GM12878 (cell line): ENCODE measurements around the gene TADA2A. TPM values are rescaled to one million over a fixed set of nuclear protein-coding genes. Genes with fewer than 3 reads are reported as not detected.

Source experiments
- ATAC-seq: fragments of 200-7000 bp; cut with Tn5 transposase; 3 replicates; pipeline ENCODE4 v1.9.1; 2020; ENCODE audit warnings: mild to moderate bottlenecking, moderate library complexity
- BruUV-seq: library from RNA; stranded (reverse); fragments of 400-500 nt; replicated peaks from 2 replicates; lab custom pipeline; 2021; lab: Mats Ljungman, UMichigan
- CTCF ChIA-PET: fragments of 300-600 bp; sonication (Branson Sonifier 250); formaldehyde crosslinking; extraction: SDS; loops from one replicate; lab custom pipeline; 2021; ENCODE audit warnings: inconsistent platforms; lab: Yijun Ruan, JAX
- POLR2A ChIA-PET: fragments of 350-600 bp; formaldehyde crosslinking; extraction: SDS; loops from one replicate; lab custom pipeline; 2021; ENCODE audit warnings: inconsistent platforms; lab: Charles Lee
- RAD21 ChIA-PET: fragments of 300-600 bp; sonication (Branson Sonifier 250); formaldehyde crosslinking; loops from one replicate; lab custom pipeline; 2023; ENCODE audit warnings: antibody characterized with exemption; ENCODE audit not compliant: unreplicated experiment; lab: Charles Lee
- SMC1A ChIA-PET: fragments of 300-600 bp; sonication (Branson Sonifier 250); formaldehyde crosslinking; loops from one replicate; lab custom pipeline; 2023; ENCODE audit not compliant: unreplicated experiment, uncharacterized antibody; lab: Charles Lee
- DNase-seq: peaks from one replicate; pipeline ENCODE4 v3.0.0-alpha.2; 2011; ENCODE audit warnings: low read depth, low spot score
- FAIRE-seq: peaks from 3 replicates; lab custom pipeline; 2011; peaks lifted over from hg19 to GRCh38; lab: Jason Lieb, UNC
- H2AFZ ChIP-seq: 2 replicates; pipeline ENCODE4 v1.6.0; 2011; ENCODE audit warnings: low read depth, low read length, control low read depth; ENCODE audit not compliant: control insufficient read depth
- H3K27ac ChIP-seq: 2 replicates; pipeline ENCODE4 v1.5.1; 2011; ENCODE audit warnings: control low read depth; ENCODE audit not compliant: control insufficient read depth, insufficient read depth
- H3K27me3 ChIP-seq, 2 experiments: replicated peaks in 1 of 2; 2 replicates each; pipeline versions ENCODE4 v1.6.0 to v1.6.1; 2011; ENCODE audit warnings: low read length in 1 of 2; ENCODE audit not compliant: control insufficient read depth in 2 of 2, insufficient read depth in 2 of 2
- H3K36me3 ChIP-seq, 2 experiments: 2 replicates each; pipeline ENCODE4 v1.5.1; 2011; ENCODE audit warnings: low read length in 1 of 2; ENCODE audit not compliant: control insufficient read depth in 2 of 2, insufficient read depth in 2 of 2
- H3K4me1 ChIP-seq: 2 replicates; pipeline ENCODE4 v1.6.1; 2011; ENCODE audit warnings: mild to moderate bottlenecking, low read length, moderate library complexity, mixed read lengths; ENCODE audit not compliant: control insufficient read depth, insufficient read depth
- H3K4me2 ChIP-seq: 2 replicates; pipeline ENCODE4 v1.6.0; 2011; ENCODE audit warnings: control low read depth; ENCODE audit not compliant: control insufficient read depth, insufficient read depth
- H3K4me3 ChIP-seq: fragments of 200-600 bp; sonication (generic); 2 replicates; pipeline ENCODE4 v1.5.1; 2016
- H3K79me2 ChIP-seq: 2 replicates; pipeline ENCODE4 v1.6.0; 2011; ENCODE audit warnings: low read length; ENCODE audit not compliant: control insufficient read depth, insufficient read depth
- H3K9ac ChIP-seq: 2 replicates; pipeline ENCODE4 v1.8.0; 2011; ENCODE audit warnings: low read length, control low read depth, mixed read lengths; ENCODE audit not compliant: control insufficient read depth, insufficient read depth
- H3K9me3 ChIP-seq: replicated peaks from 3 replicates; pipeline ENCODE4 v1.5.1; 2011; ENCODE audit warnings: mild to moderate bottlenecking, low read length; ENCODE audit not compliant: control insufficient read depth, insufficient read depth
- H4K20me1 ChIP-seq: 2 replicates; pipeline ENCODE4 v1.6.0; 2011; ENCODE audit not compliant: control insufficient read depth, insufficient read depth
- CBFB ChIP-seq: IDR thresholded peaks from 2 replicates; pipeline ENCODE4 v1.6.1; 2016; ENCODE audit warnings: antibody characterized with exemption, low read depth
- CHD1 ChIP-seq: IDR thresholded peaks from 2 replicates; pipeline ENCODE4 v1.6.1; 2012; ENCODE audit warnings: low read depth, low read length, improper control_type of control experiment
- CREB1 ChIP-seq: IDR thresholded peaks from 2 replicates; pipeline ENCODE4 v1.6.1; 2012; ENCODE audit warnings: low read depth, mild to moderate bottlenecking, inconsistent platforms
- CREM ChIP-seq: IDR thresholded peaks from 2 replicates; pipeline ENCODE4 v1.6.1; 2014; ENCODE audit warnings: antibody characterized with exemption, low read depth
- EP300 ChIP-seq, 2 experiments: fragments of 150-350 bp in 1 of 2; IDR thresholded peaks; 2 replicates each; pipeline ENCODE4 v1.6.1; 2011 to 2012; ENCODE audit warnings: low read depth in 2 of 2, low read length in 2 of 2, borderline replicate concordance in 1 of 2, improper control_type of control experiment in 1 of 2, inconsistent platforms in 1 of 2; ENCODE audit not compliant: control insufficient read depth in 1 of 2
- HCFC1 ChIP-seq: fragments of 150-350 bp; IDR thresholded peaks from 2 replicates; pipeline ENCODE4 v1.6.1; 2014; ENCODE audit warnings: low read length
- KAT2A ChIP-seq: conservative IDR thresholded peaks from 2 replicates; pipeline ENCODE4 v1.6.1; 2011; ENCODE audit warnings: low read depth, low read length; ENCODE audit not compliant: control insufficient read depth
- NR2F1 ChIP-seq: fragments of 450-650 bp; conservative IDR thresholded peaks from 2 replicates; pipeline ENCODE4 v1.6.1; 2017; ENCODE audit warnings: mild to moderate bottlenecking
- POLR2A ChIP-seq: IDR thresholded peaks from 2 replicates; pipeline ENCODE4 v1.6.1; 2011; ENCODE audit warnings: low read depth, mild to moderate bottlenecking, low read length
- RB1 ChIP-seq: fragments of 450-650 bp; formaldehyde crosslinking; IDR thresholded peaks from 2 replicates; pipeline ENCODE4 v1.6.1; 2017; ENCODE audit warnings: mild to moderate bottlenecking, borderline replicate concordance
- RFX5 ChIP-seq: IDR thresholded peaks from 2 replicates; pipeline ENCODE4 v1.6.1; 2011; ENCODE audit warnings: low read depth, low read length, improper control_type of control experiment
- STAT1 ChIP-seq: fragments of 450-650 bp; conservative IDR thresholded peaks from 2 replicates; pipeline ENCODE4 v1.6.1; 2014; ENCODE audit warnings: antibody characterized with exemption, mild to moderate bottlenecking
- ZNF622 ChIP-seq: fragments of 450-650 bp; IDR thresholded peaks from 2 replicates; pipeline ENCODE4 v1.6.1; 2017; ENCODE audit warnings: mild to moderate bottlenecking, inconsistent platforms
- WGBS: methylation state at CpG from one replicate; pipeline ENCODE4 v1.1.6; 2016; ENCODE audit warnings: low lambda C conversion rate; ENCODE audit not compliant: insufficient replicate concordance, insufficient coverage; ENCODE audit errors: missing lambda C conversion rate; 5-methylcytosine and 5-hydroxymethylcytosine counted together
- in situ Hi-C: fragments of 300-500 bp; cut with MboI; formaldehyde crosslinking; loops from 9 replicates; pipeline ENCODE4 v1.14.3; 2018; ENCODE audit warnings: mixed read lengths
- intact Hi-C: fragments of 100-400 bp; cut with micrococcal nuclease; formaldehyde crosslinking; loops from one replicate; pipeline ENCODE4 v1.14.2; 2022; ENCODE audit not compliant: unreplicated experiment
- polyA plus RNA-seq, 11 experiments: library from polyadenylated mRNA; depleted of rRNA in 4 of 11; unstranded in 6 of 11; stranded (reverse) in 5 of 11; fragments of >200 nt; fragmentation: Nextera tagmentation in 4 of 11; fragmentation: Illumina TruSeq in 1 of 11; extraction: Ambion mirVana in 4 of 11; extraction: Trizol in 1 of 11; gene quantifications; 1 replicate in 1 of 11; 2 replicates in 10 of 11; pipeline versions ENCODE4 v1.2.1 to v1.2.3, GENCODE V29; 2011 to 2016; ENCODE audit warnings: inconsistent platforms in 2 of 11, missing spikeins in 2 of 11, low read depth in 1 of 11
- total RNA-seq, 4 experiments: library from RNA; depleted of rRNA in 3 of 4; stranded (reverse); fragments of >200 nt in 3 of 4; fragmentation: Illumina TruSeq in 1 of 4; extraction: Trizol in 1 of 4; gene quantifications; 2 replicates each; pipeline versions ENCODE4 v1.2.1 to v1.2.3, GENCODE V29; 2013 to 2021
- TF ChIP-seq, protein P1 (sequence below): IDR thresholded peaks from 2 replicates; pipeline ENCODE4 v1.6.1; 2011; ENCODE audit warnings: borderline replicate concordance, low read depth, mild to moderate bottlenecking, moderate library complexity, low read length; ENCODE audit not compliant: insufficient read depth, poor library complexity, severe bottlenecking

Gene TADA2A
- total and polyA plus RNA-seq, 10 of the 15 experiments (the other 5 are each of a cell fraction or from before 2014, with no cell fraction given): 19.6 to 43.8 (median 34.1) TPM

GRCh38 chr17:37503148-37503547 lies 96.5 kb downstream of the TADA2A start (continued):
- TF ChIP-seq CREB1 (no peak), CHD1 (no peak)
- TF ChIP-seq, protein P1, sequence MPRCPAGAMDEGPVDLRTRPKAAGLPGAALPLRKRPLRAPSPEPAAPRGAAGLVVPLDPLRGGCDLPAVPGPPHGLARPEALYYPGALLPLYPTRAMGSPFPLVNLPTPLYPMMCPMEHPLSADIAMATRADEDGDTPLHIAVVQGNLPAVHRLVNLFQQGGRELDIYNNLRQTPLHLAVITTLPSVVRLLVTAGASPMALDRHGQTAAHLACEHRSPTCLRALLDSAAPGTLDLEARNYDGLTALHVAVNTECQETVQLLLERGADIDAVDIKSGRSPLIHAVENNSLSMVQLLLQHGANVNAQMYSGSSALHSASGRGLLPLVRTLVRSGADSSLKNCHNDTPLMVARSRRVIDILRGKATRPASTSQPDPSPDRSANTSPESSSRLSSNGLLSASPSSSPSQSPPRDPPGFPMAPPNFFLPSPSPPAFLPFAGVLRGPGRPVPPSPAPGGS: no peak

DNA sequence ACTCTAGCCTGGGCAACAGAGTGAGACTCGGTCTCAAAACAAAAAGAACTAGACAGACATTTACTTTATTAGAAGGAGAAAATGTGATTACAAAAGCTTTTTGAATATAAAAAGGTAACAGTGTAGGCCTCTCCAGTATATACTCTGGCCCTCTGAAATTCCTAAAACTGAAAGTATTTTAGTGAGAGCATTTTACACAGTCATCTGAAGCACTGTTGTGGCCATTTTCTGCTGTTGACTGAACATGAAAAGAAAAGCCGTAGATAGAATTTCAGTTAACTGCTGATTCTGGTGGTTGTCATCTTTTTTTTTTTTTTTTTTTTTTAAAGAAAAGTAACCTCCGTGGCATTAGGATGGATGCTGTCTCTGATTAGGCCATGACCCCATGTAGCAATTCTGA lies 98.6 kb downstream of the TADA2A start:
- Histone ChIP-seq H3K4me2 (no peak overlapping the region), H3K4me3 (no peak overlapping the region), H3K4me1 (no peaks in the 10 kb centered on the region), H3K27ac (no peak overlapping the region), H3K9me3 (no peaks in the 10 kb centered on the region), H2AFZ (no peak overlapping the region), H3K27me3 (no peaks in the 10 kb centered on the region), H3K79me2 (no peaks in the 10 kb centered on the region; the same call in 1 of the 2 replicates), H4K20me1 (no peaks in the 10 kb centered on the region), H3K9ac (no peak overlapping the region), H3K36me3 (peaks cover 0 to 2% of the 10 kb centered on the region in 2 experiments; a peak in 3 of 4 replicates)
- RAD21 ChIA-PET: interaction anchor here (0.7 kb wide), 1 partner anchor 28 kb away, joined by 3 read pairs; no protein-coding TSS in a partner anchor
- BruUV-seq: no TSS peak
- SMC1A ChIA-PET: no interaction called here
- TF ChIP-seq STAT1 (no peak), ZNF622 (no peak), EP300 (IDR thresholded peaks at IDR 0.05; ENCODE audit: borderline replicate concordance in 1 of 2, control insufficient read depth in 1 of 2, low read depth in 2 of 2, low read length in 2 of 2) (no peak), POLR2A (no peak), RB1 (no peak), NR2F1 (no peak), HCFC1 (no peak), CBFB (no peak), CREM (no peak), KAT2A (no peak), RFX5 (no peak)
- in situ Hi-C loops (loop anchor here (25.0 kb wide), 1 partner anchor 882 kb away; no protein-coding TSS in a partner anchor), intact Hi-C loops (no loop called here)
- FAIRE-seq (no peak), DNase-seq (no peak), ATAC-seq (no peak)
- 57% methylated on average over 3 of the region's 3 CpGs for WGBS
- CTCF ChIA-PET: no interaction called here
- POLR2A ChIA-PET: no interaction called here
